ENCODE measurements around the gene MORC3. TPM values are rescaled to one million over a fixed set of nuclear protein-coding genes. Genes with fewer than 3 reads are reported as not detected.

The MORC3 gene
- total and polyA plus RNA-seq, 2 experiments from 2014 or later: 15.6 to 31.8 TPM

- Histone ChIP-seq H3K36me3 (peaks cover 59% of the 10 kb centered on the region), H3K4me3 (no peak overlapping the region), H3K4me1 (ENCODE audit: low read depth) (no peaks in the 10 kb centered on the region), H3K9me3 (ENCODE audit: low read depth) (no peaks in the 10 kb centered on the region), H3K27ac (no peak overlapping the region), H3K27me3 (no peaks in the 10 kb centered on the region)
- TF ChIP-seq, protein P1, sequence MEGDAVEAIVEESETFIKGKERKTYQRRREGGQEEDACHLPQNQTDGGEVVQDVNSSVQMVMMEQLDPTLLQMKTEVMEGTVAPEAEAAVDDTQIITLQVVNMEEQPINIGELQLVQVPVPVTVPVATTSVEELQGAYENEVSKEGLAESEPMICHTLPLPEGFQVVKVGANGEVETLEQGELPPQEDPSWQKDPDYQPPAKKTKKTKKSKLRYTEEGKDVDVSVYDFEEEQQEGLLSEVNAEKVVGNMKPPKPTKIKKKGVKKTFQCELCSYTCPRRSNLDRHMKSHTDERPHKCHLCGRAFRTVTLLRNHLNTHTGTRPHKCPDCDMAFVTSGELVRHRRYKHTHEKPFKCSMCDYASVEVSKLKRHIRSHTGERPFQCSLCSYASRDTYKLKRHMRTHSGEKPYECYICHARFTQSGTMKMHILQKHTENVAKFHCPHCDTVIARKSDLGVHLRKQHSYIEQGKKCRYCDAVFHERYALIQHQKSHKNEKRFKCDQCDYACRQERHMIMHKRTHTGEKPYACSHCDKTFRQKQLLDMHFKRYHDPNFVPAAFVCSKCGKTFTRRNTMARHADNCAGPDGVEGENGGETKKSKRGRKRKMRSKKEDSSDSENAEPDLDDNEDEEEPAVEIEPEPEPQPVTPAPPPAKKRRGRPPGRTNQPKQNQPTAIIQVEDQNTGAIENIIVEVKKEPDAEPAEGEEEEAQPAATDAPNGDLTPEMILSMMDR (IDR thresholded peaks at IDR 0.05; ENCODE audit: low read depth, low read length): no peak
- no peak for DNase-seq (ENCODE audit: low read depth in 1 of 2, low spot score in 1 of 2)
Measured at GRCh38 chr21:36349315-36349714, 29.3 kb downstream of the MORC3 start.

DNA sequence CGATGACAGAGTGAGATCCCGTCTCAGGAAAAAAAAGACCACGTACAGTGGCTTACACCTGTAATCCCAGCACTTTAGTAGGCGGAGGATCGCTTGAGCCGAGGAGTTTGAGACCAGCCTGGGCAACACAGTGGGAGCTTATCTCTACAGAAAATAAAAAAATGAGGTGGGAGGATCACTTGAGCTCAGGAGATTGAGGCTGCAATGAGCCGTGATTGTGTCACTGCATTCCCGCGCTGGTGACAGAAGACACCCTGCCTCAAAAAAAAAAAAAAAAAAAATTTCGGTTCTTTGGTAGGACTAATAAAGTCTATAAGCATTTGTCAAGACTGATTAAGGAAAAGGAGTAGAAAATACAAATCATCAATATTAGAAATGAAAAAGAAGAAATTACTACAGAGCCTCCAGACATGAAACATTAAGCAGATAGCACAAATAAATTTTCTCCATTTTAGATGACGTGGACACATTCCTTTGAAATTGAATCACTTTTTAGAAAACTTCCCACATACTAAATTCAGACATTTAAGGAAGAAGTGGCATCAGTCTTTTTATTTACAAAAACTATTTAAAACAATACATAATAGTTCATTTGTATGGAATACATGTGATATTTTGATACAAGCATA is 30.4 kb downstream of the MORC3 start:
- TF ChIP-seq, protein P1 (IDR thresholded peaks at IDR 0.05; ENCODE audit: low read depth, low read length): no peak
- Histone ChIP-seq H3K4me1 (ENCODE audit: low read depth) (no peaks in the 10 kb centered on the region), H3K27ac (no peak overlapping the region), H3K4me3 (no peak overlapping the region), H3K36me3 (peaks cover 48% of the 10 kb centered on the region), H3K27me3 (no peaks in the 10 kb centered on the region), H3K9me3 (ENCODE audit: low read depth) (no peaks in the 10 kb centered on the region)
- peak in 1 of 2 donors; percentile 57 for DNase-seq (ENCODE audit: low read depth in 1 of 2, low spot score in 1 of 2)

GRCh38 chr21:36354918-36355680 is 35.1 kb downstream of the MORC3 start:
- Histone ChIP-seq H3K4me3 (no peak overlapping the region), H3K4me1 (ENCODE audit: low read depth) (no peaks in the 10 kb centered on the region), H3K27me3 (no peaks in the 10 kb centered on the region), H3K36me3 (peaks cover 40% of the 10 kb centered on the region), H3K9me3 (ENCODE audit: low read depth) (no peaks in the 10 kb centered on the region), H3K27ac (peak overlapping the region; percentile 14)
- TF ChIP-seq, protein P1 (IDR thresholded peaks at IDR 0.05; ENCODE audit: low read depth, low read length): no peak
- no peak for DNase-seq (ENCODE audit: low read depth in 1 of 2, low spot score in 1 of 2)

DNA sequence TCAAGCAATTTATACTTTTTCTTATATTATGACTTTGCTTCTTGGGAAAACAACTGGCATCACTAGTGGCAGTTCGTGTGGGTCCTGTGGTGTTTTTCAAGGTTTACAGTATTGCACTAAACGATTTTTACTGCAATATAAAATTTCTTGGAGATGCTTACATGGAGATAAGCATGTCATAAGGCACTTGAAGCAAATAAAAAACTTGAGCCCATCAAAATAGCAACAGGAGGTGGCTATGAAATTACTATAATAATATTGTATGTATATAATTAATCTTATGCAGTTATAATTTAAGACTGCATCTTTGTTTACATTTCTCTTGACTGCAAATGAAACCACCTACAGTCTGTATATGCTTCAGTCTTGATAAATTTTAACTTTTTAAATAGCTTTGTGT is 35.9 kb downstream of the MORC3 start:
- Histone ChIP-seq H3K27me3 (no peaks in the 10 kb centered on the region), H3K9me3 (ENCODE audit: low read depth) (no peaks in the 10 kb centered on the region), H3K36me3 (peaks cover 40% of the 10 kb centered on the region), H3K27ac (no peak overlapping the region), H3K4me3 (no peak overlapping the region), H3K4me1 (ENCODE audit: low read depth) (no peaks in the 10 kb centered on the region)
- TF ChIP-seq, protein P1 (IDR thresholded peaks at IDR 0.05; ENCODE audit: low read depth, low read length): no peak
- DNase-seq (ENCODE audit: low read depth in 1 of 2, low spot score in 1 of 2): no peak

GRCh38 chr21:36359185-36359584 is 39.2 kb downstream of the MORC3 start:
- Histone ChIP-seq H3K4me3 (no peak overlapping the region), H3K36me3 (peaks cover 61% of the 10 kb centered on the region), H3K9me3 (ENCODE audit: low read depth) (no peaks in the 10 kb centered on the region), H3K27me3 (no peaks in the 10 kb centered on the region), H3K4me1 (ENCODE audit: low read depth) (no peaks in the 10 kb centered on the region), H3K27ac (no peak overlapping the region)
- TF ChIP-seq, protein P1 (IDR thresholded peaks at IDR 0.05; ENCODE audit: low read depth, low read length): no peak
- no peak for DNase-seq (ENCODE audit: low read depth in 1 of 2, low spot score in 1 of 2)
